Measurements from ENCODE around the gene RAB5A.
"Not testable (repeated sequence)": the region's sequence is repeated elsewhere in the genome, so short reads cannot be mapped to it uniquely, and the experiment has no call there.

Gene RAB5A

DNA sequence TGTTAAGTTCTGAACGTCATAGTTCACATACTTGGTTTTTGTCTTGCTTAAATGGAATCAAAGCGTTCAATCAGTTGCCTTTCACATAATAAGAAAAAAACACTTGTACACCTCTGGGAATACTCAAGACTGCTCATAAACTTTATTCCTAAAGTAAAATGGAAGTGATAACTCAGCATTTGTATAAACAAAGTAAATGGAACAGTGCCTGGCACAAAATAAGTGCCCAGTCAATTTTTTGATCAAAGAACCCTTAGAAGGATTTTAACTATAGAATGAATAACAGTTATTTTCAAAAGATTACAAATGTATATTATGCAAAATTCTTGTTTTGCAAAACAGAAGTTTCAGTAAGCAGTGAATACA lies 1.3 kb downstream of the RAB5A start:
- H3K9ac ChIP-seq (ENCODE audit: low read length): no peak overlapping the region
- H3K9me3 ChIP-seq (ENCODE audit: insufficient read depth, low read depth, low read length): peaks cover 2% of the 10 kb centered on the region
- H3K36me3 ChIP-seq (ENCODE audit: control insufficient read depth in 1 of 2, insufficient read depth in 2 of 2, low read length in 2 of 2): peaks cover 4 to 6% of the 10 kb centered on the region in 2 experiments
- H3K27me3 ChIP-seq (ENCODE audit: insufficient read depth, low read length): no peaks in the 10 kb centered on the region
- peak overlapping the region; percentile 52 for H3K4me2 ChIP-seq (ENCODE audit: low read length)
- H3K23ac ChIP-seq (ENCODE audit: low read length): no peak overlapping the region
- H2AK5ac ChIP-seq (ENCODE audit: low read length): no peak overlapping the region
- H3K18ac ChIP-seq (ENCODE audit: low read length): no peak overlapping the region
- no peak overlapping the region for H3K14ac ChIP-seq (ENCODE audit: low read length)
- H2BK120ac ChIP-seq (ENCODE audit: insufficient read depth, low read length, poor library complexity): no peak overlapping the region
- H3K4ac ChIP-seq (ENCODE audit: low read depth, low read length): no peak overlapping the region
- no CpG with 5 or more reads among the region's 2 CpGs for WGBS (ENCODE audit: extremely low coverage, insufficient coverage, insufficient read length)
- H4K91ac ChIP-seq (ENCODE audit: low read depth, low read length): no peak overlapping the region
- no peak overlapping the region for H2BK12ac ChIP-seq (ENCODE audit: low read length)
- no peak overlapping the region for H3K4me3 ChIP-seq (ENCODE audit: low read depth, low read length)
- peaks cover 3 to 4% of the 10 kb centered on the region in 2 experiments for H3K4me1 ChIP-seq (ENCODE audit: control insufficient read depth in 1 of 2, insufficient read depth in 2 of 2, low read length in 2 of 2)
- H2AFZ ChIP-seq (ENCODE audit: insufficient read depth, low read length, poor library complexity): no peak overlapping the region
- H3K27ac ChIP-seq (ENCODE audit: low read depth, low read length): no peak overlapping the region
- H4K8ac ChIP-seq (ENCODE audit: low read depth, low read length): no peak overlapping the region
- no peak overlapping the region for H2BK5ac ChIP-seq (ENCODE audit: low read depth, low read length, poor library complexity)
- H4K12ac ChIP-seq (ENCODE audit: low read depth, low read length): no peak overlapping the region
- DNase-seq: no peak
- peaks cover 13% of the 10 kb centered on the region for H3K79me1 ChIP-seq (ENCODE audit: low read length)
- peaks cover 12% of the 10 kb centered on the region for H3K79me2 ChIP-seq (ENCODE audit: control insufficient read depth, insufficient read depth, low read length, poor library complexity)

DNA sequence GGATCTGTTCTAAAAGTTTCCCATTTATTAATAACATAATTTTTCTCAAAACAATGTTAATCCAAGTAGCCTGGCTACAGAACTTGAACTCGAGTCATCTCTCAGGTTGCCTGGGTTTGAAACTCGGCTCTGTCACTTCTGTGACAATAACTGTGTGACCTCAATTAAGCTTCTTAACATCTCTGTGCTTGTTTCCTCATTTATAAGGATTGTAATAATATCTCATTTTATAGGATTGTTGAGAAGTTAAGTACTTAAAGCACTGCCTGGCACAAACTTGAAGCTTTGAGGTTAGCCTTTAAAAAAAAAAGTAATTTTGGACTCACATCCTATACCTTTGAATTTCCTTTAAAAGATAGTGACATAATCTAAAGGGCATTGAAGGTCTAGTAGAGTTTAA lies 3.4 kb downstream of the RAB5A start:
- DNase-seq: no peak
- no peak overlapping the region for H4K91ac ChIP-seq (ENCODE audit: low read depth, low read length)
- no peak overlapping the region for H3K18ac ChIP-seq (ENCODE audit: low read length)
- H3K4me1 ChIP-seq (ENCODE audit: control insufficient read depth in 1 of 2, insufficient read depth in 2 of 2, low read length in 2 of 2): peaks cover 3 to 4% of the 10 kb centered on the region in 2 experiments
- peaks cover 16% of the 10 kb centered on the region for H3K79me2 ChIP-seq (ENCODE audit: control insufficient read depth, insufficient read depth, low read length, poor library complexity)
- no peak overlapping the region for H2BK120ac ChIP-seq (ENCODE audit: insufficient read depth, low read length, poor library complexity)
- WGBS (ENCODE audit: extremely low coverage, insufficient coverage, insufficient read length): no CpG with 5 or more reads among the region's 2 CpGs
- H2AFZ ChIP-seq (ENCODE audit: insufficient read depth, low read length, poor library complexity): no peak overlapping the region
- no peak overlapping the region for H4K12ac ChIP-seq (ENCODE audit: low read depth, low read length)
- peaks cover 13% of the 10 kb centered on the region for H3K79me1 ChIP-seq (ENCODE audit: low read length)
- H3K27me3 ChIP-seq (ENCODE audit: insufficient read depth, low read length): no peaks in the 10 kb centered on the region
- no peak overlapping the region for H3K4me3 ChIP-seq (ENCODE audit: low read depth, low read length)
- no peak overlapping the region for H3K4ac ChIP-seq (ENCODE audit: low read depth, low read length)
- no peak overlapping the region for H3K23ac ChIP-seq (ENCODE audit: low read length)
- peaks cover 15% of the 10 kb centered on the region in 2 experiments for H3K36me3 ChIP-seq (ENCODE audit: control insufficient read depth in 1 of 2, insufficient read depth in 2 of 2, low read length in 2 of 2)
- no peak overlapping the region for H3K9ac ChIP-seq (ENCODE audit: low read length)
- H2AK5ac ChIP-seq (ENCODE audit: low read length): no peak overlapping the region
- no peak overlapping the region for H4K8ac ChIP-seq (ENCODE audit: low read depth, low read length)
- no peak overlapping the region for H3K27ac ChIP-seq (ENCODE audit: low read depth, low read length)
- no peak overlapping the region for H3K14ac ChIP-seq (ENCODE audit: low read length)
- H3K4me2 ChIP-seq (ENCODE audit: low read length): no peak overlapping the region
- H3K9me3 ChIP-seq (ENCODE audit: insufficient read depth, low read depth, low read length): peaks cover 2% of the 10 kb centered on the region
- H2BK12ac ChIP-seq (ENCODE audit: low read length): no peak overlapping the region
- H2BK5ac ChIP-seq (ENCODE audit: low read depth, low read length, poor library complexity): no peak overlapping the region

DNA sequence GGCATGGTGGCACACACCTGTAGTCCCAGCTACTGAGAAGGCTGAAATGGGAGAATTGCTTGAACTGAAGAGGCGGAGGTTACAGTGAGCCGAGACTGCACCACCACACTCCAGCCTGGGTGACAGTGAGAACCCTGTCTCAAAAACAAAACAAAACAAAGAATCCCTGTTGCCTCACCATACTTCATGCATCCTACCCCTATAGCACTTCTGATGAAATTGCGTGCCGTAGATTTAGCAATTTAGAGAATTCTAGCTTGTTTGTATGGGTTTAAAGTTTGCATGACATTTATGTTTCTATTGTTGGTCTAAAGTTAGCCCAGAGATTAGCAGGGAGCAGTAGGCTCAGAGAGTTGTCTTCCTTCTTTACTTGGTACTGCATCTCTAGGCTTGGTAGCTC lies 7.8 kb downstream of the RAB5A start:
- H3K27ac ChIP-seq (ENCODE audit: low read depth, low read length): no peak overlapping the region
- no peaks in the 10 kb centered on the region for H3K9me3 ChIP-seq (ENCODE audit: insufficient read depth, low read depth, low read length)
- H2BK120ac ChIP-seq (ENCODE audit: insufficient read depth, low read length, poor library complexity): no peak overlapping the region
- peaks cover 6% of the 10 kb centered on the region for H3K79me2 ChIP-seq (ENCODE audit: control insufficient read depth, insufficient read depth, low read length, poor library complexity)
- H3K4me1 ChIP-seq (ENCODE audit: control insufficient read depth in 1 of 2, insufficient read depth in 2 of 2, low read length in 2 of 2): peaks cover 0 to 3% of the 10 kb centered on the region in 2 experiments
- no peak overlapping the region for H3K18ac ChIP-seq (ENCODE audit: low read length)
- no peak overlapping the region for H2AFZ ChIP-seq (ENCODE audit: insufficient read depth, low read length, poor library complexity)
- H3K79me1 ChIP-seq (ENCODE audit: low read length): no peaks in the 10 kb centered on the region
- H3K14ac ChIP-seq (ENCODE audit: low read length): no peak overlapping the region
- no peak overlapping the region for H3K23ac ChIP-seq (ENCODE audit: low read length)
- no peak overlapping the region for H2BK12ac ChIP-seq (ENCODE audit: low read length)
- no peak overlapping the region for H2BK5ac ChIP-seq (ENCODE audit: low read depth, low read length, poor library complexity)
- H3K9ac ChIP-seq (ENCODE audit: low read length): no peak overlapping the region
- H3K4me2 ChIP-seq (ENCODE audit: low read length): no peak overlapping the region
- H4K91ac ChIP-seq (ENCODE audit: low read depth, low read length): no peak overlapping the region
- peak; percentile 51 to 93 for DNase-seq
- no CpG with 5 or more reads among the region's 4 CpGs for WGBS (ENCODE audit: extremely low coverage, insufficient coverage, insufficient read length)
- H4K12ac ChIP-seq (ENCODE audit: low read depth, low read length): no peak overlapping the region
- no peak overlapping the region for H4K8ac ChIP-seq (ENCODE audit: low read depth, low read length)
- peaks cover 19 to 21% of the 10 kb centered on the region in 2 experiments for H3K36me3 ChIP-seq (ENCODE audit: control insufficient read depth in 1 of 2, insufficient read depth in 2 of 2, low read length in 2 of 2)
- no peak overlapping the region for H2AK5ac ChIP-seq (ENCODE audit: low read length)
- no peaks in the 10 kb centered on the region for H3K27me3 ChIP-seq (ENCODE audit: insufficient read depth, low read length)
- peak overlapping the region; percentile 79 for H3K4ac ChIP-seq (ENCODE audit: low read depth, low read length)
- H3K4me3 ChIP-seq (ENCODE audit: low read depth, low read length): no peak overlapping the region

DNA sequence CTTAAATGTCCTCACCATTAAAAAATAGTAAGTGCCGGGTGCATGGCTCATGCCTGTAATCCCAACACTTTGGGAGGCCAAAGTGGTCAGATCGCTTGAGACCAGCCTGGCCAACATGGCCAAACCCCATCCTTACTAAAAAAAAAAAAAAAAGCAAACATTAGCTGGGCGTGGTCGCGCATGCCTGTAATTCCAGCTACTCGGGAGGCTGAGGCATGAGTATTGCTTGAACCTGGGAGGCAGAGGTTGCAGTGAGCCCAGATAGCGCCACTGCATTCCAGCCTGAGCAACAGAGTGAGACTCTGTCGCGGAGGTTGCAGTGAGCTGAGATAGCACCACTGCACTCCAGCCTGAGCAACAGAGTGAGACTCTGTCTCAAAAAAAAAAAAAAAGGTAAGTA lies 10.5 kb downstream of the RAB5A start:
- H2AK5ac ChIP-seq (ENCODE audit: low read length); H3K18ac ChIP-seq (ENCODE audit: low read length); H3K4ac ChIP-seq (ENCODE audit: low read depth, low read length); H4K12ac ChIP-seq (ENCODE audit: low read depth, low read length); H3K14ac ChIP-seq (ENCODE audit: low read length); H2AFZ ChIP-seq (ENCODE audit: insufficient read depth, low read length, poor library complexity); H3K4me2 ChIP-seq (ENCODE audit: low read length); H4K8ac ChIP-seq (ENCODE audit: low read depth, low read length); H2BK12ac ChIP-seq (ENCODE audit: low read length); H2BK5ac ChIP-seq (ENCODE audit: low read depth, low read length, poor library complexity); H3K4me1 ChIP-seq (ENCODE audit: control insufficient read depth in 1 of 2, insufficient read depth in 2 of 2, low read length in 2 of 2); H2BK120ac ChIP-seq (ENCODE audit: insufficient read depth, low read length, poor library complexity); H4K91ac ChIP-seq (ENCODE audit: low read depth, low read length); H3K23ac ChIP-seq (ENCODE audit: low read length); H3K27me3 ChIP-seq (ENCODE audit: insufficient read depth, low read length); H3K9me3 ChIP-seq (ENCODE audit: insufficient read depth, low read depth, low read length); H3K79me1 ChIP-seq (ENCODE audit: low read length); H3K27ac ChIP-seq (ENCODE audit: low read depth, low read length); H3K79me2 ChIP-seq (ENCODE audit: control insufficient read depth, insufficient read depth, low read length, poor library complexity); H3K4me3 ChIP-seq (ENCODE audit: low read depth, low read length); H3K9ac ChIP-seq (ENCODE audit: low read length): not testable (repeated sequence)
- WGBS (ENCODE audit: extremely low coverage, insufficient coverage, insufficient read length): no CpG with 5 or more reads among the region's 9 CpGs
- peak; percentile 37 to 58 for DNase-seq
- peaks cover 15 to 20% of the 10 kb centered on the region in 2 experiments for H3K36me3 ChIP-seq (ENCODE audit: control insufficient read depth in 1 of 2, insufficient read depth in 2 of 2, low read length in 2 of 2)

All from trophoblast cell (in vitro differentiated cells and primary cell).